Subcutaneous adipose tissue (tissue), 4 donors: ENCODE data around the gene ARMC9. TPM values are rescaled to one million over a fixed set of nuclear protein-coding genes. Genes with fewer than 3 reads are reported as not detected.

Experiments
- CTCF ChIP-seq: fragments of 450-650 bp; IDR thresholded peaks from one replicate; pipeline ENCODE4 v1.5.1; 2016; ENCODE audit warnings: low read depth, mild to moderate bottlenecking, control low read depth, antibody characterized with exemption, moderate library complexity
- total RNA-seq, 4 donors: library from RNA; depleted of rRNA; stranded (reverse); fragments of >200 nt; gene quantifications; one replicate each; pipeline ENCODE4 v1.1.0, GENCODE V29; 2016

ARMC9 gene
- total RNA-seq, 4 donors from 2014 or later, result 0.98 to 16.5 (median 4.6) TPM

- TF ChIP-seq CTCF, result no peak
Observed at GRCh38 chr2:231321556-231322334, 123.3 kb downstream of the ARMC9 start.

GRCh38 chr2:231323316-231323715 is 124.9 kb downstream of the ARMC9 start:
- TF ChIP-seq CTCF, result no peak

- no peak for TF ChIP-seq CTCF
Observed at GRCh38 chr2:231325826-231326225, 127.4 kb downstream of the ARMC9 start.

GRCh38 chr2:231326404-231326803 is 128.0 kb downstream of the ARMC9 start:
- TF ChIP-seq CTCF, result no peak

GRCh38 chr2:231330311-231330710 is 131.9 kb downstream of the ARMC9 start:
- TF ChIP-seq CTCF, result no peak

GRCh38 chr2:231331533-231331932 is 133.1 kb downstream of the ARMC9 start:
- no peak for TF ChIP-seq CTCF

GRCh38 chr2:231332388-231332787 is 134.0 kb downstream of the ARMC9 start:
- TF ChIP-seq CTCF, result no peak
